Esophagus squamous epithelium (tissue), 5 donors: ENCODE measurements around the gene AAGAB. TPM values are rescaled to one million over a fixed set of nuclear protein-coding genes. Genes with fewer than 3 reads are reported as not detected.

Source experiments
- DNase-seq: peaks from one replicate; lab custom pipeline; 2025; lab: John Stamatoyannopoulos, UW
- H3K27ac ChIP-seq, 4 donors: fragments of 200-600 bp; sonication (generic); one replicate each; pipeline ENCODE4 v1.5.1; 2016 to 2019; ENCODE audit warnings: mild to moderate bottlenecking in 1 of 4
- H3K27me3 ChIP-seq, 4 donors: fragments of 200-600 bp; sonication (generic); 1 replicate in 3 of 4; 2 replicates in 1 of 4; pipeline versions ENCODE4 v1.5.1 to v1.6.0; 2017 to 2021; ENCODE audit warnings: antibody characterized with exemption in 1 of 4
- H3K36me3 ChIP-seq, 3 donors: fragments of 200-600 bp; sonication (generic); one replicate each; pipeline ENCODE4 v1.5.1; 2016 to 2019
- H3K4me1 ChIP-seq, 3 donors: fragments of 200-600 bp; sonication (generic); one replicate each; pipeline ENCODE4 v1.5.1; 2017 to 2019
- H3K4me3 ChIP-seq, 4 donors: fragments of 200-600 bp; sonication (generic); 1 replicate in 3 of 4; 2 replicates in 1 of 4; pipeline ENCODE4 v1.5.1; 2016 to 2019; ENCODE audit warnings: mild to moderate bottlenecking in 2 of 4, moderate library complexity in 1 of 4
- H3K9me3 ChIP-seq, 3 donors: fragments of 200-600 bp; sonication (generic); one replicate each; pipeline ENCODE4 v1.5.1; 2016 to 2019
- POLR2A ChIP-seq, 4 donors: fragments of 450-650 bp; IDR thresholded peaks; one replicate each; pipeline ENCODE4 v1.6.1; 2017; ENCODE audit warnings: antibody characterized with exemption in 4 of 4, mild to moderate bottlenecking in 4 of 4, moderate library complexity in 3 of 4
- WGBS, 2 donors: methylation state at CpG; one replicate each; pipeline ENCODE4 v1.1.5; 2018; 5-methylcytosine and 5-hydroxymethylcytosine counted together
- intact Hi-C: fragments of 100-400 bp; cut with DNase I; formaldehyde crosslinking; loops from one replicate; pipeline ENCODE4 v1.15.0; 2022
- total RNA-seq, 4 donors: library from RNA; depleted of rRNA; stranded (reverse); fragments of >200 nt; gene quantifications; one replicate each; pipeline ENCODE4 v1.1.0, GENCODE V29; 2016
- TF ChIP-seq, protein P1 (sequence below), 6 experiments: fragments of 450-650 bp in 4 of 6; fragments of 200-600 bp in 2 of 6; sonication (generic) in 2 of 6; IDR thresholded peaks; one replicate each; pipeline ENCODE4 v1.5.1; 2016 to 2019; ENCODE audit warnings: antibody characterized with exemption in 6 of 6, mild to moderate bottlenecking in 4 of 6, moderate library complexity in 4 of 6
- donor health status: DM: yes; HTN: yes; CAD: no.

The AAGAB gene
- total RNA-seq, 4 donors from 2014 or later: 16.7 to 35.6 (median 31.4) TPM

DNA sequence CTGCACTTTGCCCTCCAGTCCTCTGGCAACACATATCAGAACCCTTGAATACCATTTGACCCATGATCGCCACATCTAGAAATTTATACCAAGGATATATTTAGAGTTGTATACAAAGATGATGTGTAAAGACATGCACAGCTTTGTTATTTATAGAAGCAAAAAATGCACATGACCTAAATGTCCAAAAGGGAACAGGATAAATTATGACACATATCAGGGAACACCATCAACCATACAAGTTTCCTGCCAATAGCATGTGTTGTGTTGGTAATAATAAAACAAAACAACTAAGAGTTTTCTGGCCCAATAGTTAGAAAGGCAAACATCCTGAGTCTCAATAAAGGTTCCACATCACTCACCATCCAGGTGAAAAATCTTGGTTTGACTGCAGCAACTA lies 51.5 kb downstream of the AAGAB start:
- no peaks in the 10 kb centered on the region for H3K9me3 ChIP-seq
- no peak overlapping the region for H3K27ac ChIP-seq
- 91 to 100% methylated on average over 1 of the region's 1 CpG for WGBS, 2 donors
- DNase-seq: no peak
- H3K36me3 ChIP-seq: peaks cover 0 to 66% (median 4%) of the 10 kb centered on the region in 3 donors
- no peak overlapping the region for H3K4me3 ChIP-seq
- TF ChIP-seq POLR2A (IDR thresholded peaks at IDR 0.05): no peak
- TF ChIP-seq, protein P1, sequence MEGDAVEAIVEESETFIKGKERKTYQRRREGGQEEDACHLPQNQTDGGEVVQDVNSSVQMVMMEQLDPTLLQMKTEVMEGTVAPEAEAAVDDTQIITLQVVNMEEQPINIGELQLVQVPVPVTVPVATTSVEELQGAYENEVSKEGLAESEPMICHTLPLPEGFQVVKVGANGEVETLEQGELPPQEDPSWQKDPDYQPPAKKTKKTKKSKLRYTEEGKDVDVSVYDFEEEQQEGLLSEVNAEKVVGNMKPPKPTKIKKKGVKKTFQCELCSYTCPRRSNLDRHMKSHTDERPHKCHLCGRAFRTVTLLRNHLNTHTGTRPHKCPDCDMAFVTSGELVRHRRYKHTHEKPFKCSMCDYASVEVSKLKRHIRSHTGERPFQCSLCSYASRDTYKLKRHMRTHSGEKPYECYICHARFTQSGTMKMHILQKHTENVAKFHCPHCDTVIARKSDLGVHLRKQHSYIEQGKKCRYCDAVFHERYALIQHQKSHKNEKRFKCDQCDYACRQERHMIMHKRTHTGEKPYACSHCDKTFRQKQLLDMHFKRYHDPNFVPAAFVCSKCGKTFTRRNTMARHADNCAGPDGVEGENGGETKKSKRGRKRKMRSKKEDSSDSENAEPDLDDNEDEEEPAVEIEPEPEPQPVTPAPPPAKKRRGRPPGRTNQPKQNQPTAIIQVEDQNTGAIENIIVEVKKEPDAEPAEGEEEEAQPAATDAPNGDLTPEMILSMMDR (IDR thresholded peaks at IDR 0.05): no peak
- peaks cover 0 to 16% (median 6%) of the 10 kb centered on the region in 3 donors for H3K4me1 ChIP-seq
- intact Hi-C loops: no loop called here
- H3K27me3 ChIP-seq: no peaks in the 10 kb centered on the region

DNA sequence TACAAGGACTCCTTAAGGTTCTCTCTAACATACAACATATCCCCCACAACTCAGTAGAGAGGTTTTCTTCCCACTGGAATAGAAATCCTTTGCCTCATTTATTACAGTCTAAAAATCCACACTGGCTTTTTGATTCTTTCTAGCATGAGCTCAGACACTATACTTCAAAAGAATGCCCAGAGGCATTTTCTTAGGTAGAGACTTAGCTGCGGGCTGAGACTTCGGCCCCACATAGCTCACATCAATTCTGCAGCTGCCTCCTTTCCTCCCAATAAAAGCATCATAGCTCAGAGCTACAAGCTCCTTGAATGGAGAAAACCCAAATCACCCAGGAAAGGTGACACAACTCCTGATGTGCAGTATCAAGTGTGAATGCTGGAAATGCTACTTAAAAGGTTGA lies 52.4 kb downstream of the AAGAB start:
- H3K36me3 ChIP-seq: peaks cover 0 to 57% (median 4%) of the 10 kb centered on the region in 3 donors
- H3K27me3 ChIP-seq: no peaks in the 10 kb centered on the region
- no peak overlapping the region for H3K27ac ChIP-seq
- no peak overlapping the region for H3K4me3 ChIP-seq
- DNase-seq: no peak
- no peak for TF ChIP-seq POLR2A (IDR thresholded peaks at IDR 0.05)
- TF ChIP-seq, protein P1 (IDR thresholded peaks at IDR 0.05): no peak
- intact Hi-C loops: no loop called here
- no peaks in the 10 kb centered on the region for H3K9me3 ChIP-seq
- peaks cover 0 to 16% (median 6%) of the 10 kb centered on the region in 3 donors for H3K4me1 ChIP-seq
- WGBS, 2 donors: 72 to 100% methylated on average over 2 of the region's 2 CpGs

DNA sequence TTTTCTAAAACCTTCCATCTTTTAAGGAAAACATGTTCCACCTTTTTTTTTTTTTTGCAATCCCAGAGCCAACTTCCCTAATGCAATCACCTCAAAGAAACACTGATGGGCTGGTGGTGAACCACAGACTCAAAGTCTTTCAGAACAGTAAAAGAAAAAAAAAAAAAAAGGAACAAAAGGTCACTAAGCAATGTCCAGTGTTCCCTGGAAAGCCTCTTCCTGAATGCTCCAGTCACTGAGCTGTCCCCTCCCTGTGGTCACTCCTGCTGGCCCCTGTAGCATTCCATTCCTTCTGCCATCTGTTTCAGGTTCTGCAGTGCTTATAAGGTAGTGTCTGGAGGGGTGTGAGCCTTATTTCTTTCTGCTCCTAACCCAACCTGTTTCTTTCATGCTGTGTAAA lies 53.3 kb downstream of the AAGAB start:
- peaks cover 0 to 48% (median 4%) of the 10 kb centered on the region in 3 donors for H3K36me3 ChIP-seq
- H3K4me1 ChIP-seq: peaks cover 0 to 16% (median 6%) of the 10 kb centered on the region in 3 donors
- no peaks in the 10 kb centered on the region for H3K9me3 ChIP-seq
- H3K27ac ChIP-seq: no peak overlapping the region
- intact Hi-C loops: no loop called here
- TF ChIP-seq POLR2A (IDR thresholded peaks at IDR 0.05): no peak
- TF ChIP-seq, protein P1 (IDR thresholded peaks at IDR 0.05): no peak
- no peak for DNase-seq
- no peaks in the 10 kb centered on the region for H3K27me3 ChIP-seq
- H3K4me3 ChIP-seq: no peak overlapping the region

DNA sequence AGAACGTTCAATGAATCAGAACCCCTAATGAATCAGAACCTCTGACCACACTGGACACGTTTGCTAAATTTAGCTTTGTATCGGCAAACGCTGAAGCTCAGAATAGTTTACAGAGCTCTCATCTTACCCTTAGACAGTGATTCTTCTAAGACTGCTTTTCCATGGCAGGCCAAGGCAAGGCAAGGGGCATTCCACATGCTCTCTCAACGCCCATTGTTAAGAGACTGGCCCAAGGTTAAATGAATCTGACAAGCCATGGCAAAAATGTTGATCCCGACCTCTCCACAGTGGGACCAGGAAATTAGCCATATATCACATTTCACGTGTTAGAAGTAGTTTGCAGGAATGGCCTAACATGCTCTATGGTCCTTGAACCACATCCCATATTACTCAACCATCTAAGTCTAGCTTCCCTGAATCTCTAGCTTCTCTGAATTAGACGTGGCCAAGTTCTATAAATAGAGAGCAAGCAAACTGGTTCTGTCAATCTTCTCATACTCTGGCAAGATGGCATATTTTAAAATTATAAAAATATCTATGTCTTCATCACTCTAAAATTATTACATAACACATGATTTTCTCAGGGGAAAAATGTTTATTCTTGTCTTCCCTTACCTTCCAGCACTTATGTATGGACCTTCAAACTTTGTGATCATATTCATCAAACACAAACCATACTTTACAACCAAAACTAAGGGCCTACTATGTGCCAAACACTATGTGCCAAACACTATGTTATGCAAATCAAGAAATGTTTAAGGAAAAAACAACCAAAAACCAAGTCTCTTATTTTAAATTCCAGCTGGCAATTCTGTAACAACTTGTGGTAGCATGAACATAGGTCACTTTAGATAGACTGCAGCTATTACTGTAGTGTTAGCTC lies 54.3 kb downstream of the AAGAB start:
- no peak for DNase-seq
- intact Hi-C loops: no loop called here
- no peaks in the 10 kb centered on the region for H3K27me3 ChIP-seq
- 44 to 45% methylated on average over 8 of the region's 8 CpGs for WGBS, 2 donors
- no peak overlapping the region for H3K27ac ChIP-seq
- H3K9me3 ChIP-seq: no peaks in the 10 kb centered on the region
- H3K36me3 ChIP-seq: peaks cover 0 to 46% (median 4%) of the 10 kb centered on the region in 3 donors
- peaks cover 0 to 16% (median 6%) of the 10 kb centered on the region in 3 donors for H3K4me1 ChIP-seq
- no peak overlapping the region for H3K4me3 ChIP-seq
- TF ChIP-seq POLR2A (IDR thresholded peaks at IDR 0.05): no peak
- TF ChIP-seq, protein P1 (IDR thresholded peaks at IDR 0.05): no peak

DNA sequence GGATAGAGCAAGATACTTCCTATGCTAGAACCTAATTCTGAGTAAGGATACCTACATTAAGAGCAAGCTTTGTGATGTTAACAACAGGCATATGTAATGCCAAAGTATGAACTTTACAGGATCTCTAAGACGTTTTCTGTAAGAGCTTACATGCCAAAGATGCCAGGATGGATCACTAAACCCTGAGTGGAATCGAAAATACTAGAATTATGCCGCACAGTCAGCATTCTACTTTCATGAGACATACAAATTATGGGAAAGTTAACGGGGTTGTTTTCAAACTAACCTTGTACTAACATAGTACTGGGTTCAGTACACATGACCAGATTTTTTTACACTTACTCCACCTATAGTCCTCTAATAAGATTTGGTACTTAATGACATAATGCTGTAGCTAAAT lies 55.1 kb downstream of the AAGAB start:
- 84 to 87% methylated on average over 4 of the region's 4 CpGs for WGBS, 2 donors

More for the DNA sequence above, 55.1 kb downstream of the AAGAB start:
- intact Hi-C loops: no loop called here
- Histone ChIP-seq H3K9me3 (no peaks in the 10 kb centered on the region), H3K27ac (no peak overlapping the region), H3K4me3 (no peak overlapping the region), H3K36me3 (peaks cover 0 to 47% (median 4%) of the 10 kb centered on the region in 3 donors), H3K27me3 (no peaks in the 10 kb centered on the region), H3K4me1 (peaks cover 0 to 24% (median 9%) of the 10 kb centered on the region in 3 donors)
- no peak for TF ChIP-seq POLR2A (IDR thresholded peaks at IDR 0.05)
- TF ChIP-seq, protein P1 (IDR thresholded peaks at IDR 0.05): no peak
- no peak for DNase-seq
